ENCODE results near the gene TPM3.

Gene TPM3

DNA sequence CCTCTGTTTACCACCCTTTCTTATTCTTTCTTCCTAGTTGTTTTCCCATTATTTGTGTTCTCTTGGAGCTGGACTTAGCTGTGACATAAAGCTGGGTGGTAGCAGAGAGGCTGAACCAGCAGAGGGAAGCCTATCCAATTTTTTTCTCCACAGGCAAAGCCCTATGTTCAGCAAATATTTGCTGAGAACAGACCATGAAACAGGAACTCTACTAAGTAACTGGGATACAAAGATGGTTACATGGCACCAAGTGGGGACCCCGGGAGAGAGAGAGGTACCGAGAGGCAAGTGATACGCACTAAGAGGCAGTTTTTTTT lies 7.6 kb upstream of the TPM3 start:
- DNase-seq = no peak

DNA sequence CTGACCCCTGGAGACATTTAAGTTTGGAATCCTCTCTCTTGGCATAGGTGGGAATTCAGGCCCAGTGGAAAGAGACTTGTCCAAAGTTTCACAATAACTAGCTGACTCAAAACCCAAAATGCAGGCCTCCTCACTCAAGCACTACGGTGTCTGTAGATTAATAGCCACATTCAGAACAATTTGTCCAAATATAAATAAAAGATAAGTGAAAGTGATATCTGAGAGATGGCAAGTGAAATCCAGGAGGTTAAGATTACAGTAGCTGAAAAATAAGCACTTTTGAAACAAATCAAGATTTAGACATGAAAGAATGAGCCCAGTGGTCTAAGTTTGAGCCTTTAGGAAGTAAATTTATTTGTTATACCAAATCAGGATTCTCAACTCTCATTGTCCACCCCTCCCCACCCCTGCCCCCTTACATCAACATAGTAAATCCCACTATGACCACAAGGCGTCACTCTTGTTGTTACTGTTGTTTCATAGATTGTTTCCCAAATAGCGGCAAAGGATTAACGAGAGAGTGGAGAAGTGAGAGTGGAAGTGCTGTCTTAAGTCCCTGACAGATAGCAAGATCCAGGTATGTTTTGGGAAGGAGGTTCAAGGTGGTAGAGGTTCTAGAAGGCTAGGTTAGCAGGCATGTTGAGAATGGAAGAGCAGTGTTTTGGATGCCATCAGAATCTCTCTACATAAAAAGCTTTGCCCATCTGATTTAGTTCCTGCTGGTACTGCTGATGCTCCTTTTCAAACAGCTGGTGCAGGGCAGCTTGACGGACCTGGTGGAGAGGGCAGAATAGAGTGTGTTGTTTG lies 7.1 kb upstream of the TPM3 start:
- DNase-seq = peak; percentile 26

- no peak for DNase-seq
Measured at GRCh38 chr1:154193821-154194220, 1.9 kb upstream of the TPM3 start.

- no peak for DNase-seq
Measured at GRCh38 chr1:154192476-154192875, 576 bp upstream of the TPM3 start.

DNA sequence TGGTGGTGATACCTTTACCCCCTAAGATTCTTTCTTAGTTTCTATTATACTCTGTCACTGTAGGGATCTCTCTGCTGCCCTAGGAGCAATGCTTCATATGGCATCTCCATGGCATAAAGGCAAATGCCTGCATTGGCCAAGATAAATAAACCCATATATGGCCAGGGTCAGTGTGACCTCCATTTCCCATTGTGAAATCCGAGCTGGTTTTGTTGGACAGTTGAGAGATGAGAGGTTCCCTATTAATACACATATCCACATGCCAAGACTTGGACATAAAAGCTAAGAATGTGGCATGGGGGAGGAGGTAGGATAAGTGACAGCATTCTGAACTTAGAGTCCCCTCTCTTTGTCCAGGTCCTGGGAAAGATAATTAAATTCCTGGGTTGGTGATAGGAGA lies 1.4 kb downstream of the TPM3 start:
- no peak for DNase-seq

GRCh38 chr1:154186852-154187501 lies 4.9 kb downstream of the TPM3 start:
- DNase-seq = no peak

- DNase-seq = no peak
Measured at GRCh38 chr1:154186177-154186576, 5.7 kb downstream of the TPM3 start.

DNA sequence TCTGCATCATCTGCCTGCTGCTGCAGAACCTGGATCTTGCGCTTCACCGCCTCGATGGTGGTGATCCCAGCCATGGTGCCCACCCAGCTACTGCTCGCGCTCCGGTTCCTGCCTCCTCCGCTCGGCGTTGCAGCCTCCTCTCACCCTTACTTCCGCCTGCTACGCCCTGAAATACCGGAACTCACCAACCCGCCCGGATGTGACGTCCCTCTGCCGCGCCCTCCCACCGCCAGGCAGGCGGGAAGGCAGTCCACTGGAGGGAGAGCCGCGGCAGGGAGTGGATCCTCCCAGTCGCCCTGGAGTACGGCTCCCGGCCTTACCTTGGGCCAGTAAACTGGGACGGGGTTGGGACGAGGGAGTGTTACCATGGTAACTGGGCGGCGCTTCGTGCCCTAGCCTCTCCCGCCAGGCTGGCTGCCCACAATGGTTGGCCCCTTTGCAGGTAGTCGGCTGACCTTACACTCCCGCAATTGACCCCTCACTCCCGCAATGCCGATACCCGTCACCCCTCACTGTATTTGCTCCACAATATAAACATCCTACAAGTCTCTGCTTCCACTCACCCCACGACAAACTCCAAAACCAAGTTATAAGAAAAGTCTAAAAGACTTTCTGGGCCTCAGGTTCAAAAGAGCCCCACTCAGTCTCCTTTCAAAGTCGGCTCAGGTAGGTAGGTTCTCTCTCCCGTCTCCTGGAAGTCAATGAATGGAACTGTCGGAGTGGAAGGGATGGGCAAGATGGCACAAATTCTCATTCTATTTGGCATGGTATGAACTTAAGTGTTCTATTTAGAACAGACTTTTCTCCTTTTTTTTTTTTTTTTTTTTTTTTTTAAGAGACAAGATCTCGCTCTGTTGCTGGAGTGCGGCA lies 8.6 kb downstream of the TPM3 start:
- DNase-seq = peak; percentile 96

- DNase-seq = peak; percentile 35
Measured at GRCh38 chr1:154182344-154183045, 9.4 kb downstream of the TPM3 start.

DNA sequence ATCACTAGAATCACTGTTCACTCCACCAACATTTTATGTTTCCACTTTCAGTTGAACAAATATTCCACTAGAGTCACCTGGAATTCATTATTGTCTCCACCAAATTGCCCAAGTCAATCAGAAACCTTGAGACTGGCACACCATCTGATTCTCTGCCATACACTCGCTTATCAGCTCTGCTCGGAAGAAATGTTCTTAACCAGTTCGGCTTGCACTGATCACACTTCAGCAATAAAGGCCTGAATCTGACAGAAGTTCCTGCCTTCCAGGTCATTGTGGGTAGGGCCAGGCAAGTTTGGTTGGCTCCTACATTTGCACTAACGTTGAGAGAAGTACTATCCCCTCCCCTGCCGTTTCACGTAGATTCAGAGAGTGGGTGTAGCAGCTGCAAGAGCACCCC lies 10.0 kb downstream of the TPM3 start:
- DNase-seq = no peak

DNA sequence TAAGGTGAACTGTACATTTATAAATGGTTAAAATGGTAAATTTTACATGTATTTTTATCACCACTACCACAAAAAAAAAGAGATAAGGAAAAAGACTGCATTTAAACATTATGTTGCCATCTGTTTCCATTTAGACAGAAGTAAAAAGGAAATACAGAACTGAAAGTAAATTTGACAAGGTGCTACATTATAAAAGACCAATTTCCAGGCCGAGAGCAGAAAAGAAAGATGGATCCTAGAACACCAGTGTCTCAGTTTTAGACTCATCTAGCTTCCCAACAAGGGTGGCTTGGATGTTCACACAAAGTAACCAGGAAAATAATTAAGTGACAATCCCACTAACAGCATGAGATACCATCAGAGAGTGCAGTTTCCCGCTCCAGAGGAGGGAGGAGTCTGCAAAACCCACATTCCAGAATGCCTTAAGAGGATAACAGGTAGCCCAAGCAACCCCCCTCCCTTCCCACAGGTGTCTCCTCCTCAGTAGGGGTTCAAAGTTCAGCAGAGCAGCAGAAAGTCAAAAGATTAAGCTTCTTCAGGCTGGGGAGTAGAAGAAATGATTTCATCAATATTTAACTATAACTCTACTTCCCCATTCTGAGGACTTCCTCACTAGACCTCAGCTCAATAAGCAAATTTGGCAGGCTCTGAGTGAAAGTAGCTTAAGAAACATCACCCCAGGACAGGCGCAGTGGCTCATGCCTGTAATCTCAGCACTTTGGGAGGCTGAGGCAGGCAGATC lies 11.8 kb downstream of the TPM3 start:
- no peak for DNase-seq

GRCh38 chr1:154178911-154179811 lies 12.7 kb downstream of the TPM3 start:
- DNase-seq = no peak

GRCh38 chr1:154178013-154178412 lies 13.9 kb downstream of the TPM3 start:
- DNase-seq = no peak

- no peak for DNase-seq
Measured at GRCh38 chr1:154176337-154176736, 15.6 kb downstream of the TPM3 start.

DNA sequence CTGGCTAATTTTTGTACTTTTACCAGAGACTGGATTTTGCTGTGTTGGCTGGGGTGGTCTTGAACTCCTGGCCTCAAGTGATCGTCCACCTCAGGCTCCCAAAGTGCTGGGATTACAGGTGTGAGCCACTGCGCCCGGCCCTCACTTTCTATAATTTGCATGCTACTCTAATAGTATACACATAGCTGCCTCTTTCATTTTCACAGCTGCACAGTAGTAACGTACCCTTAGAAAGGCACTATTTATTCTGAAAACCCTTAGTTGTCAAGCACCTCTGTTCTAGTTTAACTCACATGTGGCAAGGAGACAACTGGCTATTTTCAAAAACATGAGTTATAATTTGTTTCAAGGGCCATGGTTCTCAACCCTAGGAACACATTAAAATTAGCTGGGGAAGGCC lies 17.2 kb downstream of the TPM3 start:
- no peak for DNase-seq

DNA sequence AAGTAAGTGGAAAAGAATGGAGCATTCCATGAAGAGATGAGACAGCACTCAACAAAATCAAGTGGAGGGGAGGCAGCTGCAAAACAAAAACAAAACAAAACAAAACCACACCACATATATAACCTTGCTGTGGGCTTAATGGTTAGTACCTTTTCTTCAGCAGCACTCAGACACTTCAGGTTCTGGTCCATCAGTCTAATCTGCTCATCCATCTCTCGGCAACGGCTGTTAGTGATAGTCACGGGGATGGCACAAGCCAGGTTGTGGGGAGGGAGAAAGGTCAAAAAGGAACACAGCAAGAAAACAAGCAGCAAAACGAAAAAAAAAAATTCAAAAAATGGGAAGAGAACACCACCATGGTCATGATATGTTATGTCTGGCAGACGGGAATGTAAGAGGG lies 20.0 kb downstream of the TPM3 start:
- DNase-seq = no peak

DNA sequence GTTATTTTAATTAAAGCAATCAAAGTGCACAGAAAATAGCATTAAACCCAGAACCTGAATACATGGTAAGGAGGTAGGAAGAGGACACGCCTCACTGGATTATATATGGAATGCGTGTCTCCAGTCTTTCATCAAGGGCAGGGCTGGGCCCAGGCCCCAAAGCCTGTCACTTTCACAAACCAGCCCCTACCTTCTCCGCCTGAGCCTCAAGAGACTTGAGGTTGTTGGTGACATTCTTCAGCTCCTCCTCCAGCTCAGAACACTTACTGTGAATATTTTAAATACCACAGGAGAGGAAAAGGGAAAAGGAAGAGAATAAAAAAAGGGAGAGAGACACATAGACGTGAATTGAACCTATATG lies 20.7 kb downstream of the TPM3 start:
- DNase-seq = no peak

- no peak for DNase-seq
Measured at GRCh38 chr1:154170547-154171222, 21.2 kb downstream of the TPM3 start.

- no peak for DNase-seq
Measured at GRCh38 chr1:154167461-154167860, 24.4 kb downstream of the TPM3 start.

GRCh38 chr1:154166207-154166606 lies 25.7 kb downstream of the TPM3 start:
- DNase-seq = no peak

DNA sequence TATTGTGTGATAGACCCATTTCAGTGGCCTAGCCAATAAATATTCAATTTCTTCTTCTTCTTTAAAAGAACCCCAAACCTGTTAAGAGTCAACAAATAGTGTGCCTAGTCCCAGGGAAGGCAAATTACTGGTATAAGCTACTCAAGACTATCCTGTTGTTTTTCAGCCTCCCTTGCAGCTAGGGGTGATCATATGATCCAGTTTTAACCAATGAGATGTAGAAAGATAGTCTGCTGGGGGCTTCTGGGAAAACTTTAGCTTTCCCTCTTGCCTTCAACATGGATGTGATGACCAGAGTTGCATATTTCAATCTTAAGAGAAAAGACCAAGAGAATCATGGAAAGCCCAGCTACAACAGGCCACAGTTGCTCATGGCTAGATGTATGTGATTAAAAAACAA lies 32.3 kb downstream of the TPM3 start:
- no peak for DNase-seq
